Ishikawa (cell line): ENCODE data around the gene NFU1.

Experiments
- CEBPB ChIP-seq: IDR thresholded peaks from 2 replicates; pipeline ENCODE4 v1.6.1; 2012
- TF ChIP-seq, protein P1 (sequence below): IDR thresholded peaks from 2 replicates; pipeline ENCODE4 v1.6.1; 2012

GRCh38 chr2:69436938-69437750, at the start of gene NFU1:
- no peak for TF ChIP-seq CEBPB
- TF ChIP-seq, protein P1, sequence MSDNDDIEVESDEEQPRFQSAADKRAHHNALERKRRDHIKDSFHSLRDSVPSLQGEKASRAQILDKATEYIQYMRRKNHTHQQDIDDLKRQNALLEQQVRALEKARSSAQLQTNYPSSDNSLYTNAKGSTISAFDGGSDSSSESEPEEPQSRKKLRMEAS = peak; percentile 42
